HepG2 (cell line): ENCODE data around the gene ZNF653. TPM values are rescaled to one million over a fixed set of nuclear protein-coding genes. Genes with fewer than 3 reads are reported as not detected.

Source experiments
- AGO2 ChIP-seq: fragments of 200-400 bp; formaldehyde crosslinking; optimal IDR thresholded peaks from 2 replicates; pipeline ENCODE3; 2017; ENCODE audit warnings: mild to moderate bottlenecking, low read depth, low read length, moderate library complexity
- ATF3 ChIP-seq: sonication (generic); formaldehyde crosslinking; IDR thresholded peaks from 2 replicates; pipeline ENCODE4 v1.4.0; 2020; ENCODE audit warnings: missing genetic modification reagents
- CREM ChIP-seq, 2 experiments: sonication (generic) in 1 of 2; formaldehyde crosslinking in 1 of 2; IDR thresholded peaks; 2 replicates each; pipeline versions ENCODE4 v1.4.0 to v1.6.1; 2016 to 2020; ENCODE audit warnings: antibody characterized with exemption in 1 of 2, mild to moderate bottlenecking in 1 of 2, missing genetic modification reagents in 1 of 2
- HNF4A ChIP-seq: sonication (generic); formaldehyde crosslinking; IDR thresholded peaks from 2 replicates; pipeline ENCODE4 v1.4.0; 2020; ENCODE audit warnings: missing genetic modification reagents
- NR0B2 ChIP-seq: sonication (generic); formaldehyde crosslinking; IDR thresholded peaks from 2 replicates; pipeline ENCODE4 v1.4.0; 2020; ENCODE audit warnings: mild to moderate bottlenecking, missing genetic modification reagents
- SALL1 ChIP-seq: sonication (generic); formaldehyde crosslinking; IDR thresholded peaks from 2 replicates; pipeline ENCODE4 v1.8.0; 2022; ENCODE audit warnings: mild to moderate bottlenecking, missing genetic modification reagents
- ZBTB42 ChIP-seq: sonication (generic); formaldehyde crosslinking; IDR thresholded peaks from 2 replicates; pipeline ENCODE4 v1.5.0; 2020; ENCODE audit warnings: mild to moderate bottlenecking, missing genetic modification reagents
- ZNF121 ChIP-seq: sonication (generic); formaldehyde crosslinking; IDR thresholded peaks from 2 replicates; pipeline ENCODE4 v1.5.0; 2020; ENCODE audit warnings: mild to moderate bottlenecking, missing genetic modification reagents
- ZNF230 ChIP-seq: sonication (generic); formaldehyde crosslinking; IDR thresholded peaks from 2 replicates; pipeline ENCODE4 v1.4.0; 2020; ENCODE audit warnings: mild to moderate bottlenecking, missing genetic modification reagents
- polyA plus RNA-seq, 8 experiments: library from polyadenylated mRNA; depleted of rRNA in 3 of 8; stranded (reverse) in 7 of 8; unstranded in 1 of 8; fragments of >200 nt; fragmentation: Illumina TruSeq in 4 of 8; extraction: Trizol in 4 of 8; gene quantifications; 2 replicates each; pipeline versions ENCODE4 v1.2.1 to v1.2.3, GENCODE V29; 2011 to 2016; ENCODE audit warnings: low read depth in 4 of 8, missing spikeins in 1 of 8, mixed read lengths in 1 of 8; ENCODE audit not compliant: insufficient read depth in 1 of 8
- total RNA-seq, 5 experiments: library from RNA; depleted of rRNA; stranded (reverse); fragments of >200 nt; fragmentation: Illumina TruSeq; extraction: Trizol; gene quantifications; 2 replicates each; pipeline ENCODE4 v1.2.3, GENCODE V29; 2016; ENCODE audit warnings: low read depth in 1 of 5
- TF ChIP-seq, protein P1 (sequence below): sonication (generic); formaldehyde crosslinking; IDR thresholded peaks from 2 replicates; pipeline ENCODE4 v1.4.0; 2020; ENCODE audit warnings: missing genetic modification reagents
- TF ChIP-seq, protein P2 (sequence below), 2 experiments: sonication (generic) in 1 of 2; formaldehyde crosslinking in 1 of 2; IDR thresholded peaks; 2 replicates each; pipeline versions ENCODE4 v1.4.0 to v1.6.1; 2016 to 2020; ENCODE audit warnings: borderline replicate concordance in 1 of 2, low read depth in 1 of 2, mild to moderate bottlenecking in 1 of 2, missing genetic modification reagents in 1 of 2
- TF ChIP-seq, protein P3 (sequence below): sonication (generic); formaldehyde crosslinking; IDR thresholded peaks from 2 replicates; pipeline ENCODE4 v1.5.1; 2020; ENCODE audit warnings: missing genetic modification reagents, mild to moderate bottlenecking, borderline replicate concordance
- TF ChIP-seq, protein P4 (sequence below): sonication (generic); formaldehyde crosslinking; IDR thresholded peaks from 2 replicates; pipeline ENCODE4 v1.8.1; 2022; ENCODE audit warnings: low read depth, mild to moderate bottlenecking, missing genetic modification reagents

ZNF653 gene
- total and polyA plus RNA-seq, 2 of the 13 experiments (the other 11 are each of a cell fraction or from before 2014, with no cell fraction given) = 4.7 to 7.1 TPM

DNA sequence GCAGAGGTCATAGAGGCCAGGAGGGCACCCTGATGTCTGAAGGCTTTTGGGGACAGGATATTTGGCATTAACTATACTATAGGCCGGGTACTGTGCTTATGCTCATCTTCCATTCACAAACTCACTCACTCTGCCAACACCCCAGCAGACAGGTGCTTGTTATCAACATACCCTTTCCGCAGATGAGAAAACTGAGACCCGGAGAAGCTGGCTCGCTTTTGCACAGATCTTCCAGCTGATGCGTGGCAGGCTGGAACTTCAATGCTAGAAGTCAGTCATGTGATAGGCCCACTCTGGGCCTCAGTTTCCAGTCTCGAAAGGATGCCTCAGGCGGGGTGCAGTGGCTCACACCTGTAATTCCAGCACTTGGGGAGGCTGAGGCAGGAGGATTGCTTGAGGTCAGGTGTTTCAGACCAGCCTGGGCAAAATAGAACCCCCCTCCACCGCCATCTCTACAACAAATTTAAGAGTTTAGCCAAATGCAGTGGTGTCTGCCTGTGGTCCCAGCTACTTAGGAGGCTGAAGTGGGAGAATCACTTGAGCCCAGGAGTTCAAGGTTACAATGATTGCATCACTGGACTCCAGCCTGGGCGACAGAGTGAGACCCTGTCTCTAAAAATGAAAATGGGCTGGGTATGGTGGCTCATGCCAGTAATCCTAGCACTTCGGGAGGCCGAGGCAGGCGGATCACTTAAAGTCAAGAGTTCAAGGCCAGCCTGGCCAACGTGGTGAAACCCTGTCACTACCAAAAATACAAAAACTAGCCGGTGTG, 42.5 kb upstream of the ZNF653 start (continued):
- TF ChIP-seq, protein P1, sequence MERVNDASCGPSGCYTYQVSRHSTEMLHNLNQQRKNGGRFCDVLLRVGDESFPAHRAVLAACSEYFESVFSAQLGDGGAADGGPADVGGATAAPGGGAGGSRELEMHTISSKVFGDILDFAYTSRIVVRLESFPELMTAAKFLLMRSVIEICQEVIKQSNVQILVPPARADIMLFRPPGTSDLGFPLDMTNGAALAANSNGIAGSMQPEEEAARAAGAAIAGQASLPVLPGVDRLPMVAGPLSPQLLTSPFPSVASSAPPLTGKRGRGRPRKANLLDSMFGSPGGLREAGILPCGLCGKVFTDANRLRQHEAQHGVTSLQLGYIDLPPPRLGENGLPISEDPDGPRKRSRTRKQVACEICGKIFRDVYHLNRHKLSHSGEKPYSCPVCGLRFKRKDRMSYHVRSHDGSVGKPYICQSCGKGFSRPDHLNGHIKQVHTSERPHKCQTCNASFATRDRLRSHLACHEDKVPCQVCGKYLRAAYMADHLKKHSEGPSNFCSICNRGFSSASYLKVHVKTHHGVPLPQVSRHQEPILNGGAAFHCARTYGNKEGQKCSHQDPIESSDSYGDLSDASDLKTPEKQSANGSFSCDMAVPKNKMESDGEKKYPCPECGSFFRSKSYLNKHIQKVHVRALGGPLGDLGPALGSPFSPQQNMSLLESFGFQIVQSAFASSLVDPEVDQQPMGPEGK (CRISPR knock-in tag) = no peak
- TF ChIP-seq CREM (IDR thresholded peaks at IDR 0.05) (no peak), CREM (CRISPR knock-in tag; IDR thresholded peaks at IDR 0.05) (no peak), NR0B2 (no peak), SALL1 (CRISPR knock-in tag) (0 out of 2 replicates have a peak, but pooled peaks have one; percentile 8), HNF4A (CRISPR knock-in tag) (peak; percentile 43; the same call in 1 of the 2 replicates), ZBTB42 (CRISPR knock-in tag) (no peak), ZNF230 (no peak), AGO2 (no peak), ATF3 (CRISPR knock-in tag) (peak; percentile 51; the same call in 1 of the 2 replicates), ZNF121 (peak; percentile 88)
- TF ChIP-seq, protein P2, sequence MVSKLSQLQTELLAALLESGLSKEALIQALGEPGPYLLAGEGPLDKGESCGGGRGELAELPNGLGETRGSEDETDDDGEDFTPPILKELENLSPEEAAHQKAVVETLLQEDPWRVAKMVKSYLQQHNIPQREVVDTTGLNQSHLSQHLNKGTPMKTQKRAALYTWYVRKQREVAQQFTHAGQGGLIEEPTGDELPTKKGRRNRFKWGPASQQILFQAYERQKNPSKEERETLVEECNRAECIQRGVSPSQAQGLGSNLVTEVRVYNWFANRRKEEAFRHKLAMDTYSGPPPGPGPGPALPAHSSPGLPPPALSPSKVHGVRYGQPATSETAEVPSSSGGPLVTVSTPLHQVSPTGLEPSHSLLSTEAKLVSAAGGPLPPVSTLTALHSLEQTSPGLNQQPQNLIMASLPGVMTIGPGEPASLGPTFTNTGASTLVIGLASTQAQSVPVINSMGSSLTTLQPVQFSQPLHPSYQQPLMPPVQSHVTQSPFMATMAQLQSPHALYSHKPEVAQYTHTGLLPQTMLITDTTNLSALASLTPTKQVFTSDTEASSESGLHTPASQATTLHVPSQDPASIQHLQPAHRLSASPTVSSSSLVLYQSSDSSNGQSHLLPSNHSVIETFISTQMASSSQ (IDR thresholded peaks at IDR 0.05; ENCODE audit: low read depth) = no peak
- TF ChIP-seq, protein P2 (CRISPR knock-in tag; IDR thresholded peaks at IDR 0.05; ENCODE audit: borderline replicate concordance) = no peak
- TF ChIP-seq, protein P3, sequence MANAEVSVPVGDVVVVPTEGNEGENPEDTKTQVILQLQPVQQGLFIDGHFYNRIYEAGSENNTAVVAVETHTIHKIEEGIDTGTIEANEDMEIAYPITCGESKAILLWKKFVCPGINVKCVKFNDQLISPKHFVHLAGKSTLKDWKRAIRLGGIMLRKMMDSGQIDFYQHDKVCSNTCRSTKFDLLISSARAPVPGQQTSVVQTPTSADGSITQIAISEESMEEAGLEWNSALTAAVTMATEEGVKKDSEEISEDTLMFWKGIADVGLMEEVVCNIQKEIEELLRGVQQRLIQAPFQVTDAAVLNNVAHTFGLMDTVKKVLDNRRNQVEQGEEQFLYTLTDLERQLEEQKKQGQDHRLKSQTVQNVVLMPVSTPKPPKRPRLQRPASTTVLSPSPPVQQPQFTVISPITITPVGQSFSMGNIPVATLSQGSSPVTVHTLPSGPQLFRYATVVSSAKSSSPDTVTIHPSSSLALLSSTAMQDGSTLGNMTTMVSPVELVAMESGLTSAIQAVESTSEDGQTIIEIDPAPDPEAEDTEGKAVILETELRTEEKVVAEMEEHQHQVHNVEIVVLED (CRISPR knock-in tag) = no peak
- TF ChIP-seq, protein P4, sequence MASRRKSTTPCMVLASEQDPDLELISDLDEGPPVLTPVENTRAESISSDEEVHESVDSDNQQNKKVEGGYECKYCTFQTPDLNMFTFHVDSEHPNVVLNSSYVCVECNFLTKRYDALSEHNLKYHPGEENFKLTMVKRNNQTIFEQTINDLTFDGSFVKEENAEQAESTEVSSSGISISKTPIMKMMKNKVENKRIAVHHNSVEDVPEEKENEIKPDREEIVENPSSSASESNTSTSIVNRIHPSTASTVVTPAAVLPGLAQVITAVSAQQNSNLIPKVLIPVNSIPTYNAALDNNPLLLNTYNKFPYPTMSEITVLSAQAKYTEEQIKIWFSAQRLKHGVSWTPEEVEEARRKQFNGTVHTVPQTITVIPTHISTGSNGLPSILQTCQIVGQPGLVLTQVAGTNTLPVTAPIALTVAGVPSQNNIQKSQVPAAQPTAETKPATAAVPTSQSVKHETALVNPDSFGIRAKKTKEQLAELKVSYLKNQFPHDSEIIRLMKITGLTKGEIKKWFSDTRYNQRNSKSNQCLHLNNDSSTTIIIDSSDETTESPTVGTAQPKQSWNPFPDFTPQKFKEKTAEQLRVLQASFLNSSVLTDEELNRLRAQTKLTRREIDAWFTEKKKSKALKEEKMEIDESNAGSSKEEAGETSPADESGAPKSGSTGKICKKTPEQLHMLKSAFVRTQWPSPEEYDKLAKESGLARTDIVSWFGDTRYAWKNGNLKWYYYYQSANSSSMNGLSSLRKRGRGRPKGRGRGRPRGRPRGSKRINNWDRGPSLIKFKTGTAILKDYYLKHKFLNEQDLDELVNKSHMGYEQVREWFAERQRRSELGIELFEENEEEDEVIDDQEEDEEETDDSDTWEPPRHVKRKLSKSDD = no peak
